Umbilical cord (tissue), 2 donors: ENCODE results near the gene PAM. TPM values are rescaled to one million over a fixed set of nuclear protein-coding genes. Genes with fewer than 3 reads are reported as not detected.

Source experiments
- DNase-seq: peaks from one replicate; pipeline ENCODE4 v3.0.0-alpha.2; 2015; ENCODE audit warnings: low spot score
- total RNA-seq: library from RNA; depleted of rRNA; stranded (reverse); fragments of >200 nt; gene quantifications from one replicate; pipeline ENCODE4 v1.2.3, GENCODE V29; 2014; ENCODE audit warnings: low replicate concordance; ENCODE audit not compliant: insufficient read depth

The PAM gene
- total RNA-seq, 1 donor from 2014 or later, result 143 TPM

GRCh38 chr5:102781359-102781758, 26.3 kb downstream of the PAM start:
- no peak for DNase-seq

GRCh38 chr5:102781786-102782185, 26.7 kb downstream of the PAM start:
- DNase-seq, result no peak

- DNase-seq, result no peak
Observed at GRCh38 chr5:102782217-102782872, 27.2 kb downstream of the PAM start.

- no peak for DNase-seq
Observed at GRCh38 chr5:102787134-102787533, 32.0 kb downstream of the PAM start.

GRCh38 chr5:102788788-102789187, 33.7 kb downstream of the PAM start:
- DNase-seq, result no peak

GRCh38 chr5:102789469-102789868, 34.4 kb downstream of the PAM start:
- DNase-seq, result no peak

- DNase-seq, result no peak
Observed at GRCh38 chr5:102790748-102791147, 35.6 kb downstream of the PAM start.

GRCh38 chr5:102792705-102793104, 37.6 kb downstream of the PAM start:
- DNase-seq, result no peak

GRCh38 chr5:102794047-102794446, 38.9 kb downstream of the PAM start:
- no peak for DNase-seq

GRCh38 chr5:102794677-102795331, 39.7 kb downstream of the PAM start:
- DNase-seq, result no peak

- DNase-seq, result no peak
Observed at GRCh38 chr5:102795526-102795925, 40.4 kb downstream of the PAM start.

GRCh38 chr5:102796009-102796408, 40.9 kb downstream of the PAM start:
- DNase-seq, result no peak

- no peak for DNase-seq
Observed at GRCh38 chr5:102796498-102796897, 41.4 kb downstream of the PAM start.

GRCh38 chr5:102797322-102797884, 42.3 kb downstream of the PAM start:
- DNase-seq, result no peak

GRCh38 chr5:102798104-102798785, 43.1 kb downstream of the PAM start:
- no peak for DNase-seq

- DNase-seq, result no peak
Observed at GRCh38 chr5:102799017-102799416, 43.9 kb downstream of the PAM start.

- DNase-seq, result no peak
Observed at GRCh38 chr5:102800427-102800826, 45.3 kb downstream of the PAM start.

GRCh38 chr5:102801371-102801770, 46.3 kb downstream of the PAM start:
- DNase-seq, result no peak

GRCh38 chr5:102802708-102803458, 47.8 kb downstream of the PAM start:
- no peak for DNase-seq

- no peak for DNase-seq
Observed at GRCh38 chr5:102807878-102808502, 52.9 kb downstream of the PAM start.

GRCh38 chr5:102809033-102809432, 53.9 kb downstream of the PAM start:
- DNase-seq, result no peak
